ENCODE data around the gene DBN1.

Gene DBN1

GRCh38 chr5:177507596-177508220 lies 34.3 kb upstream of the DBN1 start:
- DNase-seq = no peak
- Histone ChIP-seq H3K18ac (ENCODE audit: low read length) (no peak overlapping the region), H2BK5ac (ENCODE audit: low read length) (no peak overlapping the region), H3K36me3 (ENCODE audit: control insufficient read depth, insufficient read depth, low read length) (peaks cover 7% of the 10 kb centered on the region), H3K23ac (ENCODE audit: low read length) (no peak overlapping the region), H3K27me3 (ENCODE audit: insufficient read depth, low read length, poor library complexity) (no peaks in the 10 kb centered on the region), H4K5ac (ENCODE audit: low read length) (no peak overlapping the region), H4K8ac (ENCODE audit: low read depth, low read length) (no peak overlapping the region), H3K79me2 (ENCODE audit: control insufficient read depth, insufficient read depth, low read length) (no peaks in the 10 kb centered on the region), H3K4me2 (ENCODE audit: low read length) (no peak overlapping the region), H2BK120ac (ENCODE audit: low read depth, low read length) (no peak overlapping the region), H3K56ac (ENCODE audit: low read length) (no peak overlapping the region), H3K4me1 (ENCODE audit: control insufficient read depth, low read depth, low read length) (no peaks in the 10 kb centered on the region), H3K9ac (ENCODE audit: low read length) (no peak overlapping the region), H3K79me1 (ENCODE audit: low read length) (no peaks in the 10 kb centered on the region), H3K4ac (ENCODE audit: low read depth, low read length) (no peak overlapping the region), H3K27ac (ENCODE audit: low read depth, low read length) (no peak overlapping the region), H2BK15ac (replicated peaks; ENCODE audit: low read depth) (no peak overlapping the region), H3K4me3 (ENCODE audit: low read length) (no peak overlapping the region), H2AK5ac (ENCODE audit: low read length) (no peak overlapping the region)
- no CpG with 5 or more reads among the region's 17 CpGs for WGBS (ENCODE audit: extremely low coverage, insufficient coverage, low lambda C conversion rate)

DNA sequence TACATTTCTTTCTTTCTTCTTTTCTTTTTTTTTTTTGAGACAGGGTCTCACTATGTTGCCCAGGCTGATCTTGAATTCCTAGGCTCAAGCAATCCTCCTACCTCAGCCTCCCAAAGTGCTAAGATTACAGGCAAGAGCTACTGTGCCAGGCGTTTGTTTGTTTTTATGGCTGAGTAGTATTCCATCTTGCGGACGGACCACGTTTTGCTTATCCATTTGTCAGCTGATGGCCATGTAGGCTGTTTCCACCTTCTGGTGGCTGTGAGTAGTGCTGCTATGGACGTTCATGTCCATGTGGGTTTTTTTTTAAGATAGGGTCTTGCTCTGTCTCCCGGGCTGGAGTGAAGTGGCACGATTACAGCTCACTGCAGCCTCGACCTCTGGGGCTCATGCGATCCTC lies 33.7 kb upstream of the DBN1 start:
- no peak overlapping the region for H3K23ac ChIP-seq (ENCODE audit: low read length)
- no peak overlapping the region for H3K56ac ChIP-seq (ENCODE audit: low read length)
- no peaks in the 10 kb centered on the region for H3K27me3 ChIP-seq (ENCODE audit: insufficient read depth, low read length, poor library complexity)
- no peak overlapping the region for H4K8ac ChIP-seq (ENCODE audit: low read depth, low read length)
- no peak overlapping the region for H3K18ac ChIP-seq (ENCODE audit: low read length)
- H2BK5ac ChIP-seq (ENCODE audit: low read length) = no peak overlapping the region
- H3K79me1 ChIP-seq (ENCODE audit: low read length) = no peaks in the 10 kb centered on the region
- no peaks in the 10 kb centered on the region for H3K79me2 ChIP-seq (ENCODE audit: control insufficient read depth, insufficient read depth, low read length)
- no peak overlapping the region for H2AK5ac ChIP-seq (ENCODE audit: low read length)
- H3K27ac ChIP-seq (ENCODE audit: low read depth, low read length) = no peak overlapping the region
- WGBS (ENCODE audit: extremely low coverage, insufficient coverage, low lambda C conversion rate) = no CpG with 5 or more reads among the region's 9 CpGs
- no peak overlapping the region for H4K5ac ChIP-seq (ENCODE audit: low read length)
- H2BK15ac ChIP-seq (replicated peaks; ENCODE audit: low read depth) = no peak overlapping the region
- H3K36me3 ChIP-seq (ENCODE audit: control insufficient read depth, insufficient read depth, low read length) = peaks cover 3% of the 10 kb centered on the region
- no peak overlapping the region for H3K4me2 ChIP-seq (ENCODE audit: low read length)
- H2BK120ac ChIP-seq (ENCODE audit: low read depth, low read length) = no peak overlapping the region
- no peak overlapping the region for H3K9ac ChIP-seq (ENCODE audit: low read length)
- peak; percentile 61 for DNase-seq
- no peaks in the 10 kb centered on the region for H3K4me1 ChIP-seq (ENCODE audit: control insufficient read depth, low read depth, low read length)
- no peak overlapping the region for H3K4me3 ChIP-seq (ENCODE audit: low read length)
- H3K4ac ChIP-seq (ENCODE audit: low read depth, low read length) = no peak overlapping the region

DNA sequence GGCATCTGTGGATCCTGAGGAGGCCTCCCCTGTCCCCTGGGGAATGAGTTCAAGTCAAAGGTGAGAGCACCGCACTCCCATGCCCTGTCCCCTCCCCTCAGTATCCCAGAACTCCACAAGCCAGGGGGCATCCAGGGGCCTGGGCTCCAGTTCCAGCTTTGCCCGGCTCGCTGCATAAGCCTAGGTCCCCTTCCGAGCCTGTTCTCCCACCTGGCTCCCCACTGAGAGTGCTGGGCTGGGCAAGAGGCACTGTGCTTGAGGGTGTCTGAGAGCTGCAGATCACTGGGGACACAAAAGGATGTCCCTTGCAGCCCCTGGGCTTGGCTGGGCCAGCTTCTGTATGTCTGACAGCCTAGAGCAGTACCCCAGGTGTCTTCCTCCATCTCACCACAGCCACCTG lies 31.6 kb upstream of the DBN1 start:
- Histone ChIP-seq H4K5ac (ENCODE audit: low read length) (no peak overlapping the region), H3K9ac (ENCODE audit: low read length) (no peak overlapping the region), H3K23ac (ENCODE audit: low read length) (no peak overlapping the region), H3K4me1 (ENCODE audit: control insufficient read depth, low read depth, low read length) (no peaks in the 10 kb centered on the region), H3K56ac (ENCODE audit: low read length) (no peak overlapping the region), H4K8ac (ENCODE audit: low read depth, low read length) (no peak overlapping the region), H2BK5ac (ENCODE audit: low read length) (no peak overlapping the region), H3K4me2 (ENCODE audit: low read length) (no peak overlapping the region), H2BK15ac (replicated peaks; ENCODE audit: low read depth) (no peak overlapping the region), H3K36me3 (ENCODE audit: control insufficient read depth, insufficient read depth, low read length) (no peaks in the 10 kb centered on the region), H3K18ac (ENCODE audit: low read length) (no peak overlapping the region), H3K79me2 (ENCODE audit: control insufficient read depth, insufficient read depth, low read length) (no peaks in the 10 kb centered on the region), H2AK5ac (ENCODE audit: low read length) (no peak overlapping the region), H3K4ac (ENCODE audit: low read depth, low read length) (no peak overlapping the region), H2BK120ac (ENCODE audit: low read depth, low read length) (no peak overlapping the region), H3K79me1 (ENCODE audit: low read length) (no peaks in the 10 kb centered on the region), H3K27me3 (ENCODE audit: insufficient read depth, low read length, poor library complexity) (no peaks in the 10 kb centered on the region), H3K4me3 (ENCODE audit: low read length) (no peak overlapping the region), H3K27ac (ENCODE audit: low read depth, low read length) (no peak overlapping the region)
- WGBS (ENCODE audit: extremely low coverage, insufficient coverage, low lambda C conversion rate) = no CpG with 5 or more reads among the region's 4 CpGs
- DNase-seq = no peak

DNA sequence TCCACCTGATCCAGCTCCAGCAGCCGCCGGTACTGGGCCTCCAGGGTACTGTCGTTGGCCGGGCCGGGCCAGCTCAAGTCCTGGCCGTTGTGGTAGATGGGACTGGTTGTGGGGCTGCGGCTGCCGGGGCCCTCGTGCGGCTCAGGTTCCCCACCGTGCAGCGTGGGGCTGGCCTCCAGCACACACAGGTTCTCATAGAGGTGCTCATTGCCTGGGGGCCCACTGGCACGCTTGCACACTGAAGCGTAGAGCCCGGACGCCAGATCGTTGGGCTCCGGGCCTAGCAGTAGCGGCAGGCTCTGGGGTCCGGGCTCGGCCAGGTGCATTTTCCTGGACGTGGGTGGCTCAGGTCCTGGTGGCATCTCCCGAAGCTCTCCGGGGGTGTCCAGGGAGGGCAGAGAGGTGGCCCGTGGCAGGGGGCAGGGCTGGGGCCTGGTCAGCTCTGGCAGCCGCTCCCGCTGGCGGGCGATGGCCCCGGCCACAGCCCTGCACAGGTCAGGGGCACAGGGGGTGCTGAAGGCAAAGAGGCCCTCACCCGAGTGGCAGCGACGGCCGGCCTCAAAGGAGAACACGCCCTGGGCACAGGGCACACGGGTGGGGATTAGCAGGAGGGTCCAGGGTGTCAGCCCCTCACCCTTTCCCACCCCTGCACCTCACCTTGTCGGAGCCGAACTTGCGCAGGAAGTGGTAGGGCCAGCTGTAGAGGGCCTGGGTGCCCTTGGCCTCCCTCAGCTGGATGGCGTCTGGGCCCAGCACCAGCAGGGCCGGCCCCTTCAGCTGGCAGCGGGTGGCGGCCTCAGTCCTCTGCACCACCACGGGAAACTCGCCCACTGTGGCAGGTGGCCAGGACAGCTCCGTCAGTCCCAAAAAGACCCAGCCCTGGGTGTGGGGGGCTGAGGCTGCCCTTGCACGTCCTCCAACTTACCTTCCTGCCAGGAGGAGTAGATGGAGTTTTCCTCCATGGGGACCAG lies 30.9 kb upstream of the DBN1 start:
- H3K27me3 ChIP-seq (ENCODE audit: insufficient read depth, low read length, poor library complexity) = no peaks in the 10 kb centered on the region

GRCh38 chr5:177503351-177504085 lies 30.1 kb upstream of the DBN1 start:
- no peak overlapping the region for H3K4me2 ChIP-seq (ENCODE audit: low read length)
- no peaks in the 10 kb centered on the region for H3K27me3 ChIP-seq (ENCODE audit: insufficient read depth, low read length, poor library complexity)
- no peak overlapping the region for H3K4me3 ChIP-seq (ENCODE audit: low read length)
- H4K5ac ChIP-seq (ENCODE audit: low read length) = no peak overlapping the region
- H3K27ac ChIP-seq (ENCODE audit: low read depth, low read length) = no peak overlapping the region
- H3K23ac ChIP-seq (ENCODE audit: low read length) = no peak overlapping the region
- H3K56ac ChIP-seq (ENCODE audit: low read length) = no peak overlapping the region
- no peak overlapping the region for H3K18ac ChIP-seq (ENCODE audit: low read length)
- no peak overlapping the region for H2AK5ac ChIP-seq (ENCODE audit: low read length)
- no peaks in the 10 kb centered on the region for H3K4me1 ChIP-seq (ENCODE audit: control insufficient read depth, low read depth, low read length)
- no peaks in the 10 kb centered on the region for H3K79me2 ChIP-seq (ENCODE audit: control insufficient read depth, insufficient read depth, low read length)
- no peak overlapping the region for H3K9ac ChIP-seq (ENCODE audit: low read length)
- no peak overlapping the region for H2BK5ac ChIP-seq (ENCODE audit: low read length)
- no peaks in the 10 kb centered on the region for H3K36me3 ChIP-seq (ENCODE audit: control insufficient read depth, insufficient read depth, low read length)
- no peak overlapping the region for H2BK120ac ChIP-seq (ENCODE audit: low read depth, low read length)
- H4K8ac ChIP-seq (ENCODE audit: low read depth, low read length) = no peak overlapping the region
- no peak overlapping the region for H3K4ac ChIP-seq (ENCODE audit: low read depth, low read length)
- DNase-seq = no peak
- WGBS (ENCODE audit: extremely low coverage, insufficient coverage, low lambda C conversion rate) = no CpG with 5 or more reads among the region's 24 CpGs
- H2BK15ac ChIP-seq (replicated peaks; ENCODE audit: low read depth) = no peak overlapping the region
- no peaks in the 10 kb centered on the region for H3K79me1 ChIP-seq (ENCODE audit: low read length)

More for the DNA sequence above, 30.9 kb upstream of the DBN1 start:
- Histone ChIP-seq H3K79me2 (ENCODE audit: control insufficient read depth, insufficient read depth, low read length) (no peaks in the 10 kb centered on the region), H3K4me3 (ENCODE audit: low read length) (no peak overlapping the region), H3K56ac (ENCODE audit: low read length) (no peak overlapping the region), H3K4ac (ENCODE audit: low read depth, low read length) (no peak overlapping the region), H2BK5ac (ENCODE audit: low read length) (no peak overlapping the region), H3K23ac (ENCODE audit: low read length) (no peak overlapping the region), H4K5ac (ENCODE audit: low read length) (no peak overlapping the region), H3K18ac (ENCODE audit: low read length) (no peak overlapping the region), H3K79me1 (ENCODE audit: low read length) (no peaks in the 10 kb centered on the region), H2BK120ac (ENCODE audit: low read depth, low read length) (no peak overlapping the region), H3K9ac (ENCODE audit: low read length) (no peak overlapping the region), H3K4me1 (ENCODE audit: control insufficient read depth, low read depth, low read length) (no peaks in the 10 kb centered on the region), H2AK5ac (ENCODE audit: low read length) (no peak overlapping the region), H3K4me2 (ENCODE audit: low read length) (no peak overlapping the region), H4K8ac (ENCODE audit: low read depth, low read length) (no peak overlapping the region), H3K36me3 (ENCODE audit: control insufficient read depth, insufficient read depth, low read length) (no peaks in the 10 kb centered on the region), H3K27ac (ENCODE audit: low read depth, low read length) (no peak overlapping the region), H2BK15ac (replicated peaks; ENCODE audit: low read depth) (no peak overlapping the region)
- no peak for DNase-seq
- no CpG with 5 or more reads among the region's 47 CpGs for WGBS (ENCODE audit: extremely low coverage, insufficient coverage, low lambda C conversion rate)

Measured in mesendoderm (in vitro differentiated cells).